ENCODE results near the gene PNPO. TPM values are rescaled to one million over a fixed set of nuclear protein-coding genes. Genes with fewer than 3 reads are reported as not detected.
"Not testable (repeated sequence)": the region's sequence is repeated elsewhere in the genome, so short reads cannot be mapped to it uniquely, and the experiment has no call there.

PNPO gene
- total and polyA plus RNA-seq, 2 donors = 6.6 to 8.2 TPM

- peaks cover 8% of the 10 kb centered on the region for H3K36me3 ChIP-seq (ENCODE audit: insufficient read depth)
- H3K4me1 ChIP-seq (ENCODE audit: insufficient read depth) = no peaks in the 10 kb centered on the region
- DNase-seq (ENCODE audit: extremely low spot score) = no peak
- WGBS = 84% methylated on average over 9 of the region's 9 CpGs
- H3K4me3 ChIP-seq (ENCODE audit: low read depth, low read length) = no peak overlapping the region
- H3K27ac ChIP-seq (ENCODE audit: low read depth) = no peak overlapping the region
These were observed 41.4 kb downstream of the PNPO start for GRCh38 chr17:47982645-47983390.

- Histone ChIP-seq H3K4me3 (ENCODE audit: low read depth, low read length) (no peak overlapping the region), H3K36me3 (ENCODE audit: insufficient read depth) (peaks cover 8% of the 10 kb centered on the region), H3K4me1 (ENCODE audit: insufficient read depth) (no peaks in the 10 kb centered on the region), H3K27ac (ENCODE audit: low read depth) (no peak overlapping the region)
- WGBS = 49% methylated on average over 11 of the region's 11 CpGs
- no peak for DNase-seq (ENCODE audit: extremely low spot score)
These were observed 42.3 kb downstream of the PNPO start for GRCh38 chr17:47983492-47984223.

- Histone ChIP-seq H3K4me1 (ENCODE audit: insufficient read depth) (no peaks in the 10 kb centered on the region), H3K36me3 (ENCODE audit: insufficient read depth) (peaks cover 2% of the 10 kb centered on the region), H3K4me3 (ENCODE audit: low read depth, low read length) (no peak overlapping the region), H3K27ac (ENCODE audit: low read depth) (no peak overlapping the region)
- 75% methylated on average over 5 of the region's 5 CpGs for WGBS
- no peak for DNase-seq (ENCODE audit: extremely low spot score)
These were observed 45.1 kb downstream of the PNPO start for GRCh38 chr17:47986520-47986919.

GRCh38 chr17:47987240-47987835 lies 46.0 kb downstream of the PNPO start:
- WGBS = 28% methylated on average over 17 of the region's 17 CpGs
- DNase-seq (ENCODE audit: extremely low spot score) = no peak
- Histone ChIP-seq H3K27ac (ENCODE audit: low read depth) (no peak overlapping the region), H3K4me3 (ENCODE audit: low read depth, low read length) (no peak overlapping the region), H3K36me3 (ENCODE audit: insufficient read depth) (peaks cover under 1% of the 10 kb centered on the region), H3K4me1 (ENCODE audit: insufficient read depth) (no peaks in the 10 kb centered on the region)

- not testable (repeated sequence) for H3K4me3 ChIP-seq (ENCODE audit: low read depth, low read length); H3K4me1 ChIP-seq (ENCODE audit: insufficient read depth); DNase-seq (ENCODE audit: extremely low spot score); H3K27ac ChIP-seq (ENCODE audit: low read depth); H3K36me3 ChIP-seq (ENCODE audit: insufficient read depth)
- WGBS = 92% methylated on average over 1 of the region's 1 CpG
These were observed 47.1 kb downstream of the PNPO start for GRCh38 chr17:47988445-47988844.

GRCh38 chr17:47989159-47989558 lies 47.8 kb downstream of the PNPO start:
- 71% methylated on average over 10 of the region's 10 CpGs for WGBS
- no peak for DNase-seq (ENCODE audit: extremely low spot score)
- Histone ChIP-seq H3K4me1 (ENCODE audit: insufficient read depth) (no peaks in the 10 kb centered on the region), H3K36me3 (ENCODE audit: insufficient read depth) (no peaks in the 10 kb centered on the region), H3K27ac (ENCODE audit: low read depth) (no peak overlapping the region), H3K4me3 (ENCODE audit: low read depth, low read length) (no peak overlapping the region)

GRCh38 chr17:47989700-47990099 lies 48.3 kb downstream of the PNPO start:
- H3K4me1 ChIP-seq (ENCODE audit: insufficient read depth) = no peaks in the 10 kb centered on the region
- DNase-seq (ENCODE audit: extremely low spot score) = no peak
- H3K36me3 ChIP-seq (ENCODE audit: insufficient read depth) = no peaks in the 10 kb centered on the region
- WGBS = 88% methylated on average over 1 of the region's 1 CpG
- no peak overlapping the region for H3K4me3 ChIP-seq (ENCODE audit: low read depth, low read length)
- no peak overlapping the region for H3K27ac ChIP-seq (ENCODE audit: low read depth)

GRCh38 chr17:47990962-47991731 lies 49.8 kb downstream of the PNPO start:
- 54% methylated on average over 14 of the region's 14 CpGs for WGBS
- Histone ChIP-seq H3K4me1 (ENCODE audit: insufficient read depth) (no peaks in the 10 kb centered on the region), H3K27ac (ENCODE audit: low read depth) (no peak overlapping the region), H3K4me3 (ENCODE audit: low read depth, low read length) (no peak overlapping the region), H3K36me3 (ENCODE audit: insufficient read depth) (no peaks in the 10 kb centered on the region)
- no peak for DNase-seq (ENCODE audit: extremely low spot score)

- 65% methylated on average over 4 of the region's 4 CpGs for WGBS
These were observed 50.8 kb downstream of the PNPO start for GRCh38 chr17:47992216-47992615.

GRCh38 chr17:47993031-47993564 lies 51.7 kb downstream of the PNPO start:
- H3K36me3 ChIP-seq (ENCODE audit: insufficient read depth) = no peaks in the 10 kb centered on the region
- DNase-seq (ENCODE audit: extremely low spot score) = no peak
- 65% methylated on average over 9 of the region's 9 CpGs for WGBS
- no peak overlapping the region for H3K4me3 ChIP-seq (ENCODE audit: low read depth, low read length)
- H3K4me1 ChIP-seq (ENCODE audit: insufficient read depth) = no peaks in the 10 kb centered on the region
- H3K27ac ChIP-seq (ENCODE audit: low read depth) = no peak overlapping the region

More at GRCh38 chr17:47992216-47992615, 50.8 kb downstream of the PNPO start:
- Histone ChIP-seq H3K4me3 (ENCODE audit: low read depth, low read length) (no peak overlapping the region), H3K4me1 (ENCODE audit: insufficient read depth) (no peaks in the 10 kb centered on the region), H3K27ac (ENCODE audit: low read depth) (no peak overlapping the region), H3K36me3 (ENCODE audit: insufficient read depth) (no peaks in the 10 kb centered on the region)
- no peak for DNase-seq (ENCODE audit: extremely low spot score)

- WGBS = 77% methylated on average over 5 of the region's 5 CpGs
These were observed 52.6 kb downstream of the PNPO start for GRCh38 chr17:47993964-47994363.

GRCh38 chr17:47994724-47995123 lies 53.4 kb downstream of the PNPO start:
- DNase-seq (ENCODE audit: extremely low spot score) = no peak
- WGBS = 89% methylated on average over 4 of the region's 4 CpGs
- no peaks in the 10 kb centered on the region for H3K4me1 ChIP-seq (ENCODE audit: insufficient read depth)
- H3K36me3 ChIP-seq (ENCODE audit: insufficient read depth) = no peaks in the 10 kb centered on the region
- H3K27ac ChIP-seq (ENCODE audit: low read depth) = no peak overlapping the region
- no peak overlapping the region for H3K4me3 ChIP-seq (ENCODE audit: low read depth, low read length)

More at GRCh38 chr17:47993964-47994363, 52.6 kb downstream of the PNPO start:
- no peak for DNase-seq (ENCODE audit: extremely low spot score)
- no peak overlapping the region for H3K4me3 ChIP-seq (ENCODE audit: low read depth, low read length)
- no peaks in the 10 kb centered on the region for H3K36me3 ChIP-seq (ENCODE audit: insufficient read depth)
- H3K4me1 ChIP-seq (ENCODE audit: insufficient read depth) = no peaks in the 10 kb centered on the region
- H3K27ac ChIP-seq (ENCODE audit: low read depth) = no peak overlapping the region

GRCh38 chr17:47995241-47995935 lies 54.0 kb downstream of the PNPO start:
- no peak for DNase-seq (ENCODE audit: extremely low spot score)
- H3K36me3 ChIP-seq (ENCODE audit: insufficient read depth) = no peaks in the 10 kb centered on the region
- H3K27ac ChIP-seq (ENCODE audit: low read depth) = no peak overlapping the region
- no peak overlapping the region for H3K4me3 ChIP-seq (ENCODE audit: low read depth, low read length)
- H3K4me1 ChIP-seq (ENCODE audit: insufficient read depth) = no peaks in the 10 kb centered on the region
- 70% methylated on average over 13 of the region's 13 CpGs for WGBS
